ENCODE results near the gene PDZD7. TPM values are rescaled to one million over a fixed set of nuclear protein-coding genes. Genes with fewer than 3 reads are reported as not detected.

Gene PDZD7
- total RNA-seq, 1 experiment from 2014 or later, result 6.1 TPM

DNA sequence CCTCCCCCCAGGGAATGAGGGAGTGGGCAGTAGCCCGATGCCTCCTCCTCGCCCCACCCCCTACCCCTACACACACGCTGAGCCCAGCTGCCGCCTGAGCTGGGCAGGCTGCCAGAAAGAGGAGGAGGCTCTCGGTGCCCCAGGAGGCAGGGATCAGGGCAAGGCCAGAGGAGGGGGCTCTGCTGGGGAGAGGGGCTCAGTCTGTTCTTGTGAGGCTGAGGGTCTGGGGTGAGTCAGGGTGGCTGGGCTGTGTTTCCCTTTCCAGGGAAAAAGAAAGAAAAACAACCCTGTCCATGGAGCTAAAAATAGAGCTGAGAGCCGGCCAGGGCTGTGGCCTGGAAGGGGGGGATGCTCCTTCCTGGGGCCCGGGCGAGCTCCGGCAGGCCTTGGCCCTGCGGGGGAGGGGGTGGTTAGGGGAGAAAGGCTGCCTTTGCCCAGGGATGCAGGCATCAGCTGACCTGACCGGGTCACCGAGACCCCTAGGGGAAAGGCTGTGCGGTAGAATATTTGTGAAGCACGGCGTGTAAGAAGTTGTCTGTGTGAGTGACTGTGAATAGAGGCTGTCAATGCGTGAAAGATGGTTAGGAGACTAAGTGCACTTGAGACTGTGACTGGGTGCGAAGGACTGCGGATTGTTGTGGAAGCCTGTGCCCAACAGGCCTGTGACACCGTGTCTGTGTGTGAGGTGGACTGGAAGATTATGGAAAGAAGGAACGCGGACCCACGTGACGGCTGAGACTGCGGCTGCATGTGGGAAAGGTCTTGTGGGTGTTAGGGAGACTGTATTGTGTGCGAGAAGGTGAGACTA lies 32.5 kb downstream of the PDZD7 start:
- ATAC-seq (peak; percentile 39), DNase-seq (ENCODE audit: low read depth, low spot score) (no peak)
- Histone ChIP-seq H3K36me3 (ENCODE audit: control insufficient read depth in 1 of 2, insufficient read depth in 2 of 2, low read length in 2 of 2) (peaks cover 4 to 16% of the 10 kb centered on the region in 2 experiments; a peak in 2 of 4 replicates), H3K9me2 (ENCODE audit: insufficient read depth) (no peaks in the 10 kb centered on the region), H3K4me2 (ENCODE audit: low read length) (peak overlapping the region; percentile 98), H3K4me3 (replicated peaks in 1 of 2; ENCODE audit: low read depth in 1 of 2, low read length in 2 of 2) (peak overlapping the region; percentile 88 to 92), H3K9ac (ENCODE audit: low read length) (peak overlapping the region; percentile 94), H2AFZ (ENCODE audit: low read depth, low read length, poor library complexity, severe bottlenecking) (no peak overlapping the region), H3K27ac (ENCODE audit: low read depth, low read length) (peak overlapping the region; percentile 87), H3K4me1 (ENCODE audit: control insufficient read depth in 1 of 2, insufficient read depth in 2 of 2, low read length in 2 of 2) (peaks cover 21 to 62% of the 10 kb centered on the region in 2 experiments), H4K20me1 (ENCODE audit: insufficient read depth) (no peaks in the 10 kb centered on the region), H3K27me3 (ENCODE audit: insufficient read depth, low read length) (no peaks in the 10 kb centered on the region), H3K9me3 (ENCODE audit: control insufficient read depth in 1 of 2, insufficient read depth in 1 of 2, low read depth in 1 of 2, low read length in 2 of 2) (no peaks in the 10 kb centered on the region), H3K79me2 (ENCODE audit: insufficient read depth, low read length) (peaks cover 47% of the 10 kb centered on the region)
- ChIA-PET RAD21 (ENCODE audit: low non-redundant PET in 1 of 2, low total read pairs in 2 of 2, uncharacterized antibody in 2 of 2, unreplicated experiment in 2 of 2) (interaction anchor here (0.6 to 2.4 kb wide), 5 partner anchors 13 to 59 kb away, joined by 3 to 10 read pairs (median 4); no protein-coding TSS in a partner anchor), CTCF (interaction anchor here (0.6 to 8.3 kb wide), 16 partner anchors 10 to 841 kb away, joined by 3 to 118 read pairs (median 4); partner anchors contain the start of genes MRPL43, PDZD7, SFXN3 and TWNK), POLR2A (interaction anchor here (0.6 to 1.4 kb wide), 8 partner anchors 10 to 651 kb away, joined by 3 to 9 read pairs (median 5); partner anchors contain the start of genes MRPL43, PDZD7, SCD and SFXN3)
- TF ChIP-seq SP1 (IDR thresholded peaks at IDR 0.05; ENCODE audit: low read depth) (no peak), POLR2A (IDR thresholded peaks at IDR 0.05; ENCODE audit: borderline replicate concordance, extremely low read depth, insufficient read depth, insufficient read length) (no peak), FOSL1 (IDR thresholded peaks at IDR 0.05; ENCODE audit: low read depth) (no peak), EZH2phosphoT487 (IDR thresholded peaks at IDR 0.05; ENCODE audit: borderline replicate concordance) (no peak), POLR2AphosphoS5 (IDR thresholded peaks at IDR 0.05; ENCODE audit: low read depth, low read length) (no peak; the same call in 1 of the 2 replicates), TCF7L2 (IDR thresholded peaks at IDR 0.05; ENCODE audit: borderline replicate concordance, extremely low read depth, insufficient read depth, insufficient read length) (no peak), RAD21 (IDR thresholded peaks at IDR 0.05; ENCODE audit: low read depth) (no peak), ZNF274 (IDR thresholded peaks at IDR 0.05; ENCODE audit: low read depth, low read length) (no peak), CEBPB (IDR thresholded peaks at IDR 0.05; ENCODE audit: low read depth) (no peak), EGR1 (IDR thresholded peaks at IDR 0.05; ENCODE audit: low read depth) (no peak), SRF (IDR thresholded peaks at IDR 0.05; ENCODE audit: low read depth) (no peak)
- TF ChIP-seq, protein P1, sequence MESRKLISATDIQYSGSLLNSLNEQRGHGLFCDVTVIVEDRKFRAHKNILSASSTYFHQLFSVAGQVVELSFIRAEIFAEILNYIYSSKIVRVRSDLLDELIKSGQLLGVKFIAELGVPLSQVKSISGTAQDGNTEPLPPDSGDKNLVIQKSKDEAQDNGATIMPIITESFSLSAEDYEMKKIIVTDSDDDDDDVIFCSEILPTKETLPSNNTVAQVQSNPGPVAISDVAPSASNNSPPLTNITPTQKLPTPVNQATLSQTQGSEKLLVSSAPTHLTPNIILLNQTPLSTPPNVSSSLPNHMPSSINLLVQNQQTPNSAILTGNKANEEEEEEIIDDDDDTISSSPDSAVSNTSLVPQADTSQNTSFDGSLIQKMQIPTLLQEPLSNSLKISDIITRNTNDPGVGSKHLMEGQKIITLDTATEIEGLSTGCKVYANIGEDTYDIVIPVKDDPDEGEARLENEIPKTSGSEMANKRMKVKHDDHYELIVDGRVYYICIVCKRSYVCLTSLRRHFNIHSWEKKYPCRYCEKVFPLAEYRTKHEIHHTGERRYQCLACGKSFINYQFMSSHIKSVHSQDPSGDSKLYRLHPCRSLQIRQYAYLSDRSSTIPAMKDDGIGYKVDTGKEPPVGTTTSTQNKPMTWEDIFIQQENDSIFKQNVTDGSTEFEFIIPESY (IDR thresholded peaks at IDR 0.05; ENCODE audit: extremely low read depth, insufficient replicate concordance, low read length), result no peak
- TF ChIP-seq, protein P2, sequence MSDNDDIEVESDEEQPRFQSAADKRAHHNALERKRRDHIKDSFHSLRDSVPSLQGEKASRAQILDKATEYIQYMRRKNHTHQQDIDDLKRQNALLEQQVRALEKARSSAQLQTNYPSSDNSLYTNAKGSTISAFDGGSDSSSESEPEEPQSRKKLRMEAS (IDR thresholded peaks at IDR 0.05), result no peak
- TF ChIP-seq, protein P3, sequence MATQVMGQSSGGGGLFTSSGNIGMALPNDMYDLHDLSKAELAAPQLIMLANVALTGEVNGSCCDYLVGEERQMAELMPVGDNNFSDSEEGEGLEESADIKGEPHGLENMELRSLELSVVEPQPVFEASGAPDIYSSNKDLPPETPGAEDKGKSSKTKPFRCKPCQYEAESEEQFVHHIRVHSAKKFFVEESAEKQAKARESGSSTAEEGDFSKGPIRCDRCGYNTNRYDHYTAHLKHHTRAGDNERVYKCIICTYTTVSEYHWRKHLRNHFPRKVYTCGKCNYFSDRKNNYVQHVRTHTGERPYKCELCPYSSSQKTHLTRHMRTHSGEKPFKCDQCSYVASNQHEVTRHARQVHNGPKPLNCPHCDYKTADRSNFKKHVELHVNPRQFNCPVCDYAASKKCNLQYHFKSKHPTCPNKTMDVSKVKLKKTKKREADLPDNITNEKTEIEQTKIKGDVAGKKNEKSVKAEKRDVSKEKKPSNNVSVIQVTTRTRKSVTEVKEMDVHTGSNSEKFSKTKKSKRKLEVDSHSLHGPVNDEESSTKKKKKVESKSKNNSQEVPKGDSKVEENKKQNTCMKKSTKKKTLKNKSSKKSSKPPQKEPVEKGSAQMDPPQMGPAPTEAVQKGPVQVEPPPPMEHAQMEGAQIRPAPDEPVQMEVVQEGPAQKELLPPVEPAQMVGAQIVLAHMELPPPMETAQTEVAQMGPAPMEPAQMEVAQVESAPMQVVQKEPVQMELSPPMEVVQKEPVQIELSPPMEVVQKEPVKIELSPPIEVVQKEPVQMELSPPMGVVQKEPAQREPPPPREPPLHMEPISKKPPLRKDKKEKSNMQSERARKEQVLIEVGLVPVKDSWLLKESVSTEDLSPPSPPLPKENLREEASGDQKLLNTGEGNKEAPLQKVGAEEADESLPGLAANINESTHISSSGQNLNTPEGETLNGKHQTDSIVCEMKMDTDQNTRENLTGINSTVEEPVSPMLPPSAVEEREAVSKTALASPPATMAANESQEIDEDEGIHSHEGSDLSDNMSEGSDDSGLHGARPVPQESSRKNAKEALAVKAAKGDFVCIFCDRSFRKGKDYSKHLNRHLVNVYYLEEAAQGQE (IDR thresholded peaks at IDR 0.05; ENCODE audit: low read depth), result no peak
- intact Hi-C loops (cut with micrococcal nuclease), result no loop called here
- BruUV-seq (replicated peaks), result TSS peak; percentile 26
